HG03571 (cell line): ENCODE results near the gene CSH1.
"Not testable (repeated sequence)": the region's sequence is repeated elsewhere in the genome, so short reads cannot be mapped to it uniquely, and the experiment has no call there.

Experiments used
- ATAC-seq: cut with Tn5 transposase; IDR thresholded peaks from one replicate; pipeline ENCODE4 v1.9.1; 2021; ENCODE audit not compliant: unreplicated experiment

CSH1 gene

DNA sequence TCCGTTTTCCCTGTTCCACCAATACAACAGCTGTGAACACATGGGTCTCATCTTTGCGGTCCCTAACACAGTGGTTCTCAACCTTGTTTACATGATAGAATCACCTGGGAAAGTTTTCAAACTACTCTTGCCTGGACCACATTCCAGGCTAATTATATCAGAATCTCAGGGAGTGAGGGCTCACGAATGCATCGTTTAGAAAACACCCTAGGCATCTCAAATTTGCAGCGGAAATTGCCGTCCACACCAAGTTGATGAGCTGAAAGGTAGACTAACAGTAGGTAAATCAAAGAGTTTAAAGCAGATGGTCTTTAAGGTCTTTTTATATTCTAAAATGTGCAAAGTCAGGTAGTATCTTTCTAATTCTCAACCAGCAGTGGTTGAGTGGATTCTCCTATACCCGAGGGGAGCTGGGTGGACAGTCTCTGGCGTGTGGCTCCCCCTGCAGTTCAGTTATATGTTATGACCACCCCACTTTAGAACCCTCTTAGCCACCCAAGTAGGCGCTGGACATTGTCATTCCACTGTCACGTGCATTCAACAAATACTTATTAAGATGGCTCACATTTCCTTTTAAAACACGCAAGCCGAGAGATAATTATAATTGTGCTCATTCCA lies 10.9 kb upstream of the CSH1 start:
- ATAC-seq = not testable (repeated sequence)

DNA sequence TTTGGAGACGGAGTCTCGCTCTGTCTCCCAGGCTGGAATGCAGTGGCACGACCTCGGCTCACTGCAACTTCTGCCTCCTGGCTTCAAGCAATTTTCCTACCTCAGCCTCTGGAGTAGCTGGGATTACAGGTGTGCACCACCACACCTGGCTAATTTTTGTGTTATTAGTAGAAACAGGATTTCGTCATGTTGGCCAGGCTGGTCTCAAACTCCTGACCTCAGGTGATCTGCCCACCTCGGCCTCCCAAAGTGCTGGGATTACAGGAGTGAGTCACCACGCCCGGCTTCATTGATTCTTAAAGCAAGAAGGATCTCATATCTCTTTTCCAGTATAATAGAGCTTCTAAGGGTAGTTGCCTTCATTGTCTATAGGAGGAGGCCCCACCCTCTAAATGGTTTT lies 8.4 kb upstream of the CSH1 start:
- ATAC-seq = not testable (repeated sequence)

DNA sequence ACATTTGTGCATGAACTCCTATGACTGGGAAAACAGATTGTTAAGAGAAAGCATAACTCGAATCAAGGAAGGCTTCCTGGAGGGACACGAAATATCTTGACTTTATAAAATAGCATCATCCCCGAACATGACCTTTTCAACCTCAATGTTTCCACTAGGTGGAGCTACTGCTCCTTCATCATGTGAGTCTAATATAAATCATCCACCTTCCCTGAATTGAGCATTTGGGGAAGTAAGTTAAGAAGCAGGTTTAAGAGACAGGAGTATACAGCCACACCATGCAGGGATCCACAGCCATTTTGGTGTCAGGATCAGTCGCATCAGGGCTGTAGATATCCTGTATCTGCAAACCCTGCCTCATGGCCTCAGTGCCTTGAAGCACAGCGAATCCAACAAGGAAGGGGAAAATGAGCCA lies 7.4 kb upstream of the CSH1 start:
- not testable (repeated sequence) for ATAC-seq

DNA sequence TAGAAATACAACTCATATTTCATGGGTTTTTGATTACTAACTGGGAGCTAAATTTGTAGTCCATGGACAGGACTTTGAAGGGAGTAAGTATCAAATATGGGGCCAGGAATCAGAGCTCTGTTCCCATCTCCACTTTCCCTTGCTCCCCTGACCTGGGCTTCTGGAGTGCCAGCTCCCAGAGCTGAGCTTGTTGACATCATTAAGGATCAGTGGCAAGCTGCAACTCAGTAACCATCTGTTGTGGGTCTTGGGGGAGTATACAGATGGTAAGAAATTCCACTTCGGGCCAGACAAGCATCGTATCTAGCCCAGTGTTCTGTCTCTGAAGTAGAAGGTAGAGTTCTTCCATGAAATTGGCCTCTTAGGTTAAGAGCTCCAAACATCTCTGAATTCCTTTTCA lies 5.6 kb upstream of the CSH1 start:
- ATAC-seq = not testable (repeated sequence)

DNA sequence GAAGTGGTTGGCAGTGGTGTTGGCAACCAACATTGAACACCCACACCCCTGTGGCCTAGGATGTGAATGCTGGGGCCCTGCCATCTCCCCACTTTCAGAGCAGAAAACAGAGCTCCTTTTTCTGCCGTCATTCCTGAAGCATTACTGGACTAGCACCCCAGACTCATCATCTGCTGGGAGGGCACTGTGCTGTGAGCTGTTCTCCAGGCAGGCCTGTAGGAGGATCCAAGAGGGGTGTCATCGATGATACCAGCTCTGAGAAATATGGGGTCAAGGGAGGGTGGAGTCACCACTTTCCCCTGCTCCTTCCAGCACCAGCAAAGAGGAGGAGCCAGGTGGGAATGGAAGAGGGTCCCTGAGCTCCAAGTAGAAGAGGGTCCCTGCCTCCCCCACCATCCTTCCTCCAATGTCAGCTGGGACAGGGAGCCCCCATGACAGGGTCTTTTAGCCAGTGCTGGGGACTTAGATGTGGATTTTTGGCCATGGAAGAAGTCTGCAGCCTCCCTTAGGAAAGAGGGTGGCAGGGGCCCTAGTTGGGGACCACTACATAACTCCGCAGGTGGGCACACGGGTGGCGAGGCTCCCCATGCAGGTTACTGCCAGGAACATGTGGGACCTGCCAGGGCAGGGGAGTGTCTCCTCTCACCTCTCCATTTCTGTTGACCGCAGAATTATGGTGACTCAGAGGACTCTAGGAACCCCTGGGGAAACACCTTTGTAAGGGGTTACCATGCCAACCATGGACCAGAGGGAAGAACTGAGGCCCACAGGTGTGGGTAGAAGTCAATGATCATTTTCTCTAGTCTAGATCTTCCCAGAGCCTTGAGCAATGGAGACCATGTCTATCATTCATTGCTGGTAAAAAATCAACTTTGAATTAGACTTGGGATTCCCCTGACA lies 2.8 kb upstream of the CSH1 start:
- not testable (repeated sequence) for ATAC-seq

DNA sequence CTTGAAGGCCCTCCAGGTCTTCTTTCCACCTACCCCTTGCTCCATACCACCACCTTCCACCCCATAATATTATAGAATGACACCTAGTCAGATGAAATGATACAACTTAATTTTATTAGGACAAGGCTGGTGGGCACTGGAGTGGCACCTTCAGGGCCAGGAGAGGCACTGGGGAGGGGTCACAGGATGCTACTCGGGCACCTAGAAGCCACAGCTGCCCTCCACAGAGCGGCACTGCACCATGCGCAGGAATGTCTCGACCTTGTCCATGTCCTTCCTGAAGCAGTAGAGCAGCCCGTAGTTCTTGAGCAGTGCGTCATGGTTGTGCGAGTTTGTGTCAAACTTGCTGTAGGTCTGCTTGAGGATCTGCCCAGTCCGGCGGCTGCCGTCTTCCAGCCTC lies 1.6 kb downstream of the CSH1 start:
- not testable (repeated sequence) for ATAC-seq

DNA sequence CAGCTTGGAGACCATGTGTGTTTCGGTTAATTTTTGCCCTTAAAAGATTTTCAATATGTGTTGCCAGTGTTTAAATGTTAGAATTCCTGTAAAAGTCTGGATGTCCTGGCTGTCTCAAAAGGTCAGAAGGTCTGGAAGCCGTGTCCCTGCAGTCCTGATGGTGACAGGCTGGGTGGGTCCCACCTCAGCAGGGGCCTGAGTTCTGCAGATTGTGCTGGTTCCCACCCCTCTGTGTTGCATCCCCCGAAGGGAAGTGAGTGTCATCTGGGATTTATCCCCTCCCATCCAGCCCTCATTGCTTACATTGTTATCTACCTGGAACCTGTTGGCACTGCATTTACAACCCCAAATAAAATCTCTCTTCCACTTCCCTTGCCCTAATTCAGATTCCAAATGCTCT lies 2.4 kb downstream of the CSH1 start:
- ATAC-seq = not testable (repeated sequence)

DNA sequence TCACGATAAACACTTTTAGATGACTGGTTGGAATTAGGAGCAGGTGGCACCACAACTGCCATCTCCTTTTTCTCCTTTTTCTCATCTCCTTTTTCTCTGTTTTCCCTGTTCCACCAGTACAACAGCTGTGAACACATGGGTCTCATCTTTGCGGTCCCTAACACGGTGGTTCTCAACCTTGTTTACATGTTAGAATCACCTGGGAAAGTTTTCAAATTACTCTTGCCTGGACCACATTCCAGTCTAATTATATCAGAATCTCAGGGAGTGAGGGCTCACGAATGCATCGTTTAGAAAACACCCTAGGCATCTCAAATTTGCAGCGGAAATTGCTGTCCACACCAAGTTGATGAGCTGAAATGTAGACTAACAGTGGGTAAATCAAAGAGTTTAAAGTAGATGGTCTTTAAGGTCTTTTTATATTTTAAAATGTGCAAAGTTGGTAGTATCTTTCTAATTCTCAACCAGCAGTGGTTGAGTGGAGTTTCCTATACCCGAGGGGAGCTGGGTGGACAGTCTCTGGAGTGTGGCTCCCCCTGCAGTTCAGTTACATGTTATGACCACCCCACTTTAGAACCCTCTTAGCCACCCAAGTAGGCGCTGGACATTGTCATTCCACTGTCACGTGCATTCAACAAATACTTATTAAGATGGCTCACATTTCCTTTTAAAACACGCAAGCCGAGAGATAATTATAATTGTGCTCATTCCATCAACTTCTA lies 3.9 kb downstream of the CSH1 start:
- ATAC-seq = not testable (repeated sequence)

DNA sequence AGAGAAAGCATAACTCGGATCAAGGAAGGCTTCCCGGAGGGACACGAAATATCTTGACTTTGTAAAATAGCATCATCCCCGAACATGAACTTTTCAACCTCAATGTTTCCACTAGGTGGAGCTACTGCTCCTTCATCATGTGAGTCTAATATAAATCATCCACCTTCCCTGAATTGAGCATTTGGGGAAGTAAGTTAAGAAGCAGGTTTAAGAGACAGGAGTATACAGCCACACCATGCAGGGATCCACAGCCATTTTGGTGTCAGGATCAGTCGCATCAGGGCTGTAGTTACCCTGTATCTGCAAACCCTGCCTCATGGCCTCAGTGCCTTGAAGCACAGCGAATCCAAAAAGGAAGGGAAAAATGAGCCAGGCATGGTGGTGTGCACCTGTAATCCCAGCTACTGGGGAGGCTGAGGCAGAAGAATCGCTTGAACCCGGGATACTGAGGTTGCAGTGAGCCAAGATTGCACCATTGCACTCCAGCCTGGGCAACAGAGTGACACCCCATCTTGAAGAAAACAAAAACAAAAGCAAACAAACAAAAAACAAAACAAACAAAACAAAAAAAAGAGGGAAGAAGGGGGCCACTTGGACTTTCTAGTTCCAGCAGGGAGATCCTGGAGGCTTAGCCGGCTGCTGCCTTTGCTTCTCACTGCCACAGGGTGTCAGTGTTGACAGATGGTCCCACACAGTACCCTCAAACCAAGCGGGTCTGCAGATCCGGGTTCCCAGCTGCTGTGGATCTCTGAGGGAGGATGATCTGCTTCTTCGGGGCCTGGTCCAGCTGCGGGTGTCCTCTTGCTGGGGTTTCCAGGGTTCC lies 7.1 kb downstream of the CSH1 start:
- not testable (repeated sequence) for ATAC-seq

DNA sequence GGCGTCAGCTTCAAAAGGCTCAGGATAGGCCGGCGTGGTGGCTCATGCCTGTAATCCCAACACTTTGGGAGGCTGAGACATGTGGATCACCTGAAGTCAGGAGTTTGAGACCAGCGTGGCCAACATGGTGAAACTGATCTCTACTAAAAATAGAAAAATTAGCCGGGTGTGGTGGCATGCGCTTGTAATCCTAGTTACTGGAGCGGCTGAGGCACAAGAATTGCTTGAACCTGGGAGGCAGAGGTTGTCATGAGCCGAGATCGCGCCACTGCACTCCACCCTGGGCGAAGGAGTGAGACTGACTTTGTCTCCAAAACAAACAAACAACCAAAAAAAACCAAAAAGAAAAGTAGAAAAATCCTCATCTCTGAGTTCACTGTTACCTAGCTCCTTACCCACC lies 11.3 kb downstream of the CSH1 start:
- ATAC-seq = not testable (repeated sequence)

DNA sequence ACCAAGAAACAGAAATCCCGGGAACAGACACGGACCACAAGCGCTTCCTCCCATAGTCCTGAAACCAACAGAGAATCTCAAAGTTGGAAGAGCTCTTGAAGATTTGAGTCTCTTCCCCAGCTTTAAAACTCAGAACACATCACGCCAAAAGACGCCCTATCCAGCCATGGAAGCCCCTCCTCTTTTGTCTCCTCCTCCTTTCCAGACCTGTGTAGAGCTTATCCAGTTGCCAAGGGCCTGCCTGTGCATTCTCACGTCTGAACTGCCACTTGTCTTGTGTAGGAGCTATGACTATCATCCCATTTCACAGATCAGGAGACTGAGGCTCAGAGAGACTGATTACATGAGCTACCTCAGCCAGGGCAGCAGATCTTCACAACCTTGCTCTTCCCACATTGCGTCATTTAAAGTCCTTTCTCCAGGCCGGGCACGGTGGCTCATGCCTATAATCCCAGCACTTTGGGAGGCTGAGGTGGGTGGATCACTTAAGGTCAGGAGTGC lies 13.7 kb downstream of the CSH1 start:
- ATAC-seq = not testable (repeated sequence)

DNA sequence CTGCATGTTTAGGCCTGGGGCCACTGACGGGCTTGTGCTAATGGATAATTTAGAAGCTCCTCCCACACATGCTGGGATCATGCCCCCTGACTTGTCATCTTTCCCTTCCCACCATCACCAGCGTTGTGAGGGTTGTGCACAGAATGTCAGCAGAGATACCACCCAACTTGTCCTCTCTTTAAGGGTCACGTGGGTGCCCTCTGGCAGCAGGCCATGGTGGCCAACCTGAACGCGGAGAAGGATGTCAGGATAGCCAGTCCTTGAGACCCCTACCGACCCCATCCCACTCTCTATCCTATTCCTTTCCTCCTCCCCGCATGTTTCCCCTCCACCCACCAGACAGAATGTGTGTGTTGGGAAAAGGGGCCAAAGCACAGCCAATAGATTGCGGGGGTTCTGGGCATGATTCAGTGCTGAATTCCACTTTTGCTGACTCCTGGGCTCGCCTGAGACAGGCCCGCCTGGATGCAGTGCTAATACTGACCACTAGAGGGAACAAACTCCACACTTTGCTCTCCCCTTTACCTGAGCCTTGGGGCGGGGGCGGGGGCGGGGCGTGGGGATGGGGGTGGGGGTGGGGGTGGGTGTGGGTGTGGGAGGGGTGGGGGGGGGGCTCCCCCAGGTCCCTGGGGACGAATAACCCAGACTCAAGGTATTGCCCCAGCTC lies 14.3 kb downstream of the CSH1 start, which contains the start of gene GH2:
Gene GH2, minus strand, starts transcription at position 10 of the 667 bp plus-strand sequence. CDS start 143 bp downstream, outside the sequence.
- ATAC-seq = no peak

DNA sequence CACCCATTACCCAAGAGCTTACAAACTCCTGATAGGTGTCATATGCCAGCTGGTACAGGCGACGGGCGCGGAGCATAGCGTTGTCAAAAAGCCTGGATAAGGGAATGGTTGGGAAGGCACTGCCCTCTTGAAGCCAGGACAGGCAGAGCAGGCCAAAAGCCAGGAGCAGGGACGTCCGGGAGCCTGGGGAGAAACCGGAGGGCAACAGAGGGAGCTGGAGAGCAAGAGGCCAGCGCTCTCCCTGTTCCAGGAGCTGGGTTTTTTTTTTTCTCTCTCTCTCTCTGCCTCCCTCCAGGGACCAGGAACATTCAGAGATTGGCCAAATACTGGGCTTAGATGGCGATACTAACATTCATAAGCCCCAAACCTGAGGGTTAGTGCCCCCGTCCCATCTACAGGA lies 15.0 kb downstream of the CSH1 start:
- not testable (repeated sequence) for ATAC-seq

DNA sequence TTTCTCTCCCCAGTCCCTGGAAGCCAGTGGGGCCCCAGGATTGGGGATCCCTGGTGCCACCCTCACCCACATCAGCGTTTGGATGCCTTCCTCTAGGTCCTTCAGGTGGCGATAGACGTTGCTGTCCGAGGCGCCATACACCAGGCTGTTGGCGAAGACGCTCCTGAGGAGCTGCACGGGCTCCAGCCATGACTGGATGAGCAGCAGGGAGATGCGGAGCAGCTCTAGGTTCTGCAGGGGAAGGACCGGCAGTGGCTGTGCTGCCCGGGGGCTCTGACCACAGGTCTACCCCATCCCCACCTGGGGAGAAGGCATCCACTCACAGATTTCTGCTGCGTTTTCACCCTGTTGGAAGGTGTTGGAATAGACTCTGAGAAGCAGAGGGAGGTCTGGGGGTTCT lies 15.7 kb downstream of the CSH1 start:
- no peak for ATAC-seq

DNA sequence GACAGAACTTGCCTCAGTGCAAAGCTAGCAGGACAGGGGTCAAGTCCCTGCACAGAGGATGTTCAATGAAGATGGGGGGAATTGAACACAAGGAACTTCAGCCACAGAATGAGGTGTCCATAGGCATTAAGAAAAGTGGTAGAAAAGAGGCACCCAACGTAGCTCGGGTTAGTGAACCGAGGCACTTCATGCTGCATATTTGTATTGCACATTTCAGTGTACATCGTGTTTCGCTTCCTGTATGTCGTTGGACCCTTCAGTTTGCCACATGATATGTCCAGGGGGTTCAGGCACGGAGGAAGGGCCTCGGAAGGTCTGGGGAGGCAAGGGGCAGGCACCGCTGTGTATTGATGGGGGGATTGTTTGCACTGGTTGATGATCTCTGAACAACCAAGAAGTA lies 18.0 kb downstream of the CSH1 start:
- ATAC-seq = not testable (repeated sequence)

DNA sequence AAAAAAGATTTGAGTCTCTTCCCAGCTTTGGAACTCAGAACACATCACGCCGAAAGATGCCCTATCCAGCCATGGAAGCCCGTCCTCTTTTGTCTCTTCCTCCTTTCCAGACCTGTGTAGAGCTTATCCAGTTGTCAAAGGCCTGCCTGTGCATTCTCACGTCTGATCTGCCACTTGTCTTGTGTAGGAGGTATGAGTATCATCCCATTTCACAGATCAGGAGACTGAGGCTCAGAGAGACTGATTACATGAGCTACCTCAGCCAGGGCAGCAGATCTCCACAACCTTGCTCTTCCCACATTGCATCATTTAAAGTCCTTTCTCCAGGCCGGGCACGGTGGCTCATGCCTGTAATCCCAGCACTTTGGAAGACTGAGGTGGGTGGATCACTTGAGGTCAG lies 21.7 kb downstream of the CSH1 start:
- ATAC-seq = not testable (repeated sequence)

DNA sequence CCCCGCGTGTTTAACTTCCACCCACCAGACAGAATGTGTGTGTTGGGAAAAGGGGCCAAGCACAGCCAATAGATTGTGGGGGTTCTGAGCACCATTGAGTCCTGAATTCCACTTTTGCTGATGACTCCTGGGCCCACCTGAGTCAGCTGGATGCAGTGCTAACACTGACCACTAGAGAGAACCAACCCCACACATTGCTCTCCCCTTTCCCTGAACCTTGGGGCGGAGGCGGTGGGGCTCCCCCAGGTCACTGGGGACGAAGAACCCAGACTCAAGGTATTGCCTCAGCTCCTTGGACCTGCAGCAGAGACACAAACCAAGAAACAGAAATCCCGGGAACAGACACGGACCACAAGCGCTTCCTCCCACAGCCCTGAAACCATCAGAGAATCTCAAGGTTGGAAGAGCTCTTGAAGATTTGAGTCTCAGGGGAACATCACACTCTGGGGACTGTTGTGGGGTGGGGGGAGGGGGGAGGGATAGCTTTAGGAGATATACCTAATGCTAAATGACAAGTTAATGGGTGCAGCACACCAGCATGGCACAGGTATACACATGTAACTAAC lies 22.2 kb downstream of the CSH1 start:
- ATAC-seq = not testable (repeated sequence)

DNA sequence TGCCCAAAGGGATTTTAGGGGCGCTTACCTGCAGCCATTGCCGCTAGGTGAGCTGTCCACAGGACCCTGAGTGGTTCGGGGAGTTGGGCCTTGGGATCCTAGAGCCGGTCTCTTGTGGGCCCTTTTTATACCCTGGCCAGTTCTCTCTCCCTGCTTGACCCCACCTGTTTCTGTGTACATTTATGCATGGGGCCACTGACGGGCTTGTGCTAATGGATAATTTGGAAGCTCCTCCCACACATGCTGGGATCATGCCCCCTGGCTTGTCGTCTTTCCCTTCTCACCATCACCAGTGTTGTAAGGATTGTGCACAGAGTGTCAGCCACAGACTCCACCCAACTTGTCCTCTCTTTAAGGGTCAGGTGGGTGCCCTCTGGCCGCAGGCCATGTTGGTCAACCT lies 22.8 kb downstream of the CSH1 start, which contains the start of gene CSH2:
Gene CSH2, minus strand, starts transcription at position 101 of the 400 bp plus-strand sequence. Its CDS starts 63 bp downstream, at position 38.
- ATAC-seq = not testable (repeated sequence)

DNA sequence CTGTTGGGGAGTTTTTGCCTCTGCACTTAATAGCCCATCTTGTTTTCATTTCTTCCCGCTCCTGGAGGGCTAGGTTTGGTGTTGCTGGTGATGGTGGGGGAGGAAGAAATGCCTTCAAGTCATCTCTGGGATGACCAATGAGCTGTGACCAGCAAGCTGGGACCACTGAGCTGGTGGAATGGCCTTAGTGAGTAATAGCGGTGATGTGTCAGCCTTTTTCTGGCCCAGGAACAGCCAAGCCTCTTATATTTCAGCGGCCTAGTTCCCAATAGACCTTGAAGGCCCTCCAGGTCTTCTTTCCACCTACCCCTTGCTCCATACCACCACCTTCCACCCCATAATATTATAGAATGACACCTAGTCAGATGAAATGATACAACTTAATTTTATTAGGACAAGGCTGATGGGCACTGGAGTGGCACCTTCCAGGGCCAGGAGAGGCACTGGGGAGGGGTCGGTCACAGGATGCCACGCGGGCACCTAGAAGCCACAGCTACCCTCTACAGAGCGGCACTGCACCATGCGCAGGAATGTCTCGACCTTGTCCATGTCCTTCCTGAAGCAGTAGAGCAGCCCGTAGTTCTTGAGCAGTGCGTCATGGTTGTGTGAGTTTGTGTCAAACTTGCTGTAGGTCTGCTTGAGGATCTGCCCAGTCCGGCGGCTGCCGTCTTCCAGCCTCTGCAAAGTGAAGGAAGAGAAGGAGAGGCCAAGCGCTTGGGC lies 24.6 kb downstream of the CSH1 start:
- not testable (repeated sequence) for ATAC-seq
